ENCODE results near the gene TRIM33. TPM values are rescaled to one million over a fixed set of nuclear protein-coding genes. Genes with fewer than 3 reads are reported as not detected.

Gene TRIM33
- total and polyA plus RNA-seq, 2 of the 8 experiments (the other 6 are each of a cell fraction or from before 2014, with no cell fraction given): 17.1 to 52.3 TPM

- no peak for TF ChIP-seq CHD7 (IDR thresholded peaks at IDR 0.05; ENCODE audit: insufficient replicate concordance, low read length)
- TF ChIP-seq KDM1A (IDR thresholded peaks at IDR 0.05; ENCODE audit: borderline replicate concordance, low read length): no peak
- TF ChIP-seq ZNF274 (IDR thresholded peaks at IDR 0.05; ENCODE audit: borderline replicate concordance, extremely low read depth, low read length): no peak
- TF ChIP-seq SIN3A (conservative IDR thresholded peaks at IDR 0.05 in 1 of 2, IDR thresholded peaks at IDR 0.05 in 1 of 2; ENCODE audit: low read depth in 1 of 2, low read length in 2 of 2): no peak
- TF ChIP-seq TCF12 (IDR thresholded peaks at IDR 0.05; ENCODE audit: low read depth, low read length): no peak
Measured at GRCh38 chr1:114456586-114456985, 54.4 kb downstream of the TRIM33 start (continued).
